CD14-positive monocyte (primary cell): ENCODE data around the gene PDCD4. TPM values are rescaled to one million over a fixed set of nuclear protein-coding genes. Genes with fewer than 3 reads are reported as not detected.

ENCODE experiments used
- DNase-seq, 3 donors: peaks; one replicate each; pipeline ENCODE4 v3.0.0-alpha.2; 2011 to 2022
- H2AFZ ChIP-seq: 2 replicates; pipeline ENCODE4 v1.6.0; 2012; ENCODE audit warnings: mild to moderate bottlenecking, low read depth, low read length, inconsistent platforms; ENCODE audit not compliant: insufficient read depth, poor library complexity, severe bottlenecking
- H3K27ac ChIP-seq, 2 donors: 1 replicate in 1 of 2; 2 replicates in 1 of 2; pipeline ENCODE4 v1.5.1; 2012 to 2013; ENCODE audit warnings: low read length in 2 of 2, control low read depth in 1 of 2, inconsistent platforms in 1 of 2, low read depth in 1 of 2, mild to moderate bottlenecking in 1 of 2
- H3K27me3 ChIP-seq, 2 donors: one replicate each; pipeline versions ENCODE4 v1.6.0 to v1.6.1; 2011 to 2013; ENCODE audit warnings: low read length in 2 of 2; ENCODE audit not compliant: control insufficient read depth in 2 of 2, insufficient read depth in 2 of 2
- H3K36me3 ChIP-seq, 2 donors: replicated peaks in 1 of 2; 1 replicate in 1 of 2; 2 replicates in 1 of 2; pipeline versions ENCODE4 v1.5.1 to v1.6.1; 2012 to 2013; ENCODE audit warnings: low read length in 2 of 2, control low read depth in 1 of 2, inconsistent platforms in 1 of 2, mild to moderate bottlenecking in 1 of 2; ENCODE audit not compliant: insufficient read depth in 2 of 2, control insufficient read depth in 1 of 2
- H3K4me1 ChIP-seq, 2 donors: 1 replicate in 1 of 2; 2 replicates in 1 of 2; pipeline versions ENCODE4 v1.5.1 to v1.6.1; 2012 to 2013; ENCODE audit warnings: low read length in 2 of 2, control low read depth in 1 of 2, inconsistent platforms in 1 of 2, mild to moderate bottlenecking in 1 of 2, moderate library complexity in 1 of 2; ENCODE audit not compliant: insufficient read depth in 2 of 2, control insufficient read depth in 1 of 2
- H3K4me2 ChIP-seq: replicated peaks from 2 replicates; pipeline ENCODE3; 2012; ENCODE audit warnings: low read length, moderate library complexity, mild to moderate bottlenecking; ENCODE audit not compliant: poor library complexity, severe bottlenecking; ENCODE audit errors: extremely low read depth
- H3K4me3 ChIP-seq, 3 experiments: fragments of 200-600 bp in 1 of 3; sonication (generic) in 1 of 3; replicated peaks in 1 of 3; 1 replicate in 2 of 3; 2 replicates in 1 of 3; pipeline ENCODE4 v1.5.1; 2011 to 2013; ENCODE audit warnings: low read length in 3 of 3, mild to moderate bottlenecking in 3 of 3, control low read depth in 2 of 3, low read depth in 2 of 3, inconsistent platforms in 1 of 3, moderate library complexity in 1 of 3
- H3K79me2 ChIP-seq: 2 replicates; pipeline ENCODE4 v1.6.0; 2012; ENCODE audit warnings: mild to moderate bottlenecking, control low read depth, inconsistent platforms, low read length, moderate library complexity; ENCODE audit not compliant: insufficient read depth
- H3K9ac ChIP-seq: 2 replicates; pipeline ENCODE4 v1.6.0; 2017; ENCODE audit warnings: low read length, mild to moderate bottlenecking; ENCODE audit not compliant: insufficient read depth, poor library complexity, severe bottlenecking
- H3K9me3 ChIP-seq, 2 donors: replicated peaks in 1 of 2; 1 replicate in 1 of 2; 2 replicates in 1 of 2; pipeline versions ENCODE4 v1.5.1 to v1.6.1; 2012 to 2013; ENCODE audit warnings: low read length in 2 of 2, control low read depth in 1 of 2; ENCODE audit not compliant: control insufficient read depth in 1 of 2, insufficient read depth in 1 of 2
- H4K20me1 ChIP-seq: 2 replicates; pipeline ENCODE4 v1.6.0; 2012; ENCODE audit warnings: mild to moderate bottlenecking, low read length, control low read depth, moderate library complexity; ENCODE audit not compliant: insufficient read depth
- H3K27ac Mint-ChIP-seq, 7 donors: one replicate each; pipeline ENCODE4 v1.8.0; 2020; ENCODE audit warnings: mild to moderate bottlenecking in 7 of 7, mixed read lengths in 7 of 7, moderate library complexity in 6 of 7, inconsistent platforms in 2 of 7
- H3K27me3 Mint-ChIP-seq, 3 donors: one replicate each; pipeline ENCODE4 v1.8.0; 2021 to 2022; ENCODE audit warnings: low read depth in 3 of 3, mild to moderate bottlenecking in 3 of 3, mixed read lengths in 3 of 3, moderate library complexity in 3 of 3, inconsistent platforms in 1 of 3
- H3K36me3 Mint-ChIP-seq, 2 donors: one replicate each; pipeline ENCODE4 v1.8.0; 2020; ENCODE audit warnings: mixed read lengths in 2 of 2, inconsistent platforms in 1 of 2, mild to moderate bottlenecking in 1 of 2
- H3K4me1 Mint-ChIP-seq: one replicate; pipeline ENCODE4 v1.8.0; 2020; ENCODE audit warnings: mild to moderate bottlenecking, mixed read lengths
- H3K4me3 Mint-ChIP-seq, 2 donors: one replicate each; pipeline ENCODE4 v1.8.0; 2020; ENCODE audit warnings: mild to moderate bottlenecking in 2 of 2, mixed read lengths in 2 of 2, moderate library complexity in 1 of 2
- H3K9me3 Mint-ChIP-seq, 7 donors: one replicate each; pipeline ENCODE4 v1.8.0; 2020 to 2022; ENCODE audit warnings: mixed read lengths in 7 of 7, mild to moderate bottlenecking in 6 of 7, moderate library complexity in 6 of 7, inconsistent platforms in 2 of 7
- WGBS: methylation state at CpG from one replicate; pipeline ENCODE4 v1.1.5; 2013; ENCODE audit warnings: missing lambda C conversion rate; ENCODE audit not compliant: insufficient coverage; 5-methylcytosine and 5-hydroxymethylcytosine counted together
- intact Hi-C, 2 donors: fragments of 100-400 bp; cut with micrococcal nuclease; formaldehyde crosslinking; loops; one replicate each; pipeline versions ENCODE4 v1.15.0 to v1.15.1; 2023
- polyA plus RNA-seq, 3 donors: library from polyadenylated mRNA; depleted of rRNA in 1 of 3; unstranded in 2 of 3; stranded (reverse) in 1 of 3; fragments of 300-500 nt in 2 of 3; fragments of >200 nt in 1 of 3; fragmentation: Illumina TruSeq in 2 of 3; gene quantifications; 1 replicate in 2 of 3; 2 replicates in 1 of 3; pipeline ENCODE4 v1.2.3, GENCODE V29; 2012 to 2021
- TF ChIP-seq, protein P1 (sequence below): fragments of 200-600 bp; IDR thresholded peaks from one replicate; pipeline ENCODE4 v1.8.0; 2022; ENCODE audit warnings: antibody characterized with exemption, mild to moderate bottlenecking

The PDCD4 gene
- polyA plus RNA-seq, 3 donors: 39.8 to 53.4 (median 48.6) TPM

GRCh38 chr10:110876000-110876399 is 4.3 kb downstream of the PDCD4 start:
- H3K36me3 ChIP-seq: peaks cover 47 to 51% of the 10 kb centered on the region in 2 donors
- Mint-ChIP-seq H3K27me3 (peaks cover 0 to 2% (median 0%) of the 10 kb centered on the region in 3 donors), H3K4me3 (no peak overlapping the region), H3K9me3 (no peaks in the 10 kb centered on the region), H3K36me3 (peaks cover 26 to 38% of the 10 kb centered on the region in 2 donors), H3K27ac (peak overlapping the region in 3 of 7 donors; percentile 3 to 53 (median 25)), H3K4me1 (peaks cover 23% of the 10 kb centered on the region)
- no peak overlapping the region for H3K9ac ChIP-seq
- H2AFZ ChIP-seq: no peak overlapping the region
- H3K27me3 ChIP-seq: no peaks in the 10 kb centered on the region
- H3K4me2 ChIP-seq: no peak overlapping the region
- H3K79me2 ChIP-seq: peaks cover 98% of the 10 kb centered on the region
- intact Hi-C loops: loop anchor here in 1 of 2 donors (5.0 to 10.0 kb wide), 2 partner anchors 36 to 71 kb away; no protein-coding TSS in a partner anchor
- H3K9me3 ChIP-seq: no peaks in the 10 kb centered on the region
- TF ChIP-seq, protein P1, sequence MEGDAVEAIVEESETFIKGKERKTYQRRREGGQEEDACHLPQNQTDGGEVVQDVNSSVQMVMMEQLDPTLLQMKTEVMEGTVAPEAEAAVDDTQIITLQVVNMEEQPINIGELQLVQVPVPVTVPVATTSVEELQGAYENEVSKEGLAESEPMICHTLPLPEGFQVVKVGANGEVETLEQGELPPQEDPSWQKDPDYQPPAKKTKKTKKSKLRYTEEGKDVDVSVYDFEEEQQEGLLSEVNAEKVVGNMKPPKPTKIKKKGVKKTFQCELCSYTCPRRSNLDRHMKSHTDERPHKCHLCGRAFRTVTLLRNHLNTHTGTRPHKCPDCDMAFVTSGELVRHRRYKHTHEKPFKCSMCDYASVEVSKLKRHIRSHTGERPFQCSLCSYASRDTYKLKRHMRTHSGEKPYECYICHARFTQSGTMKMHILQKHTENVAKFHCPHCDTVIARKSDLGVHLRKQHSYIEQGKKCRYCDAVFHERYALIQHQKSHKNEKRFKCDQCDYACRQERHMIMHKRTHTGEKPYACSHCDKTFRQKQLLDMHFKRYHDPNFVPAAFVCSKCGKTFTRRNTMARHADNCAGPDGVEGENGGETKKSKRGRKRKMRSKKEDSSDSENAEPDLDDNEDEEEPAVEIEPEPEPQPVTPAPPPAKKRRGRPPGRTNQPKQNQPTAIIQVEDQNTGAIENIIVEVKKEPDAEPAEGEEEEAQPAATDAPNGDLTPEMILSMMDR: no peak
- 80% methylated on average over 2 of the region's 2 CpGs for WGBS
- no peak for DNase-seq
- peaks cover 70% of the 10 kb centered on the region for H4K20me1 ChIP-seq
- no peak overlapping the region for H3K4me3 ChIP-seq
- H3K4me1 ChIP-seq: peaks cover 8 to 28% of the 10 kb centered on the region in 2 donors
- no peak overlapping the region for H3K27ac ChIP-seq

- Histone ChIP-seq H3K4me2 (no peak overlapping the region), H3K36me3 (peaks cover 55 to 59% of the 10 kb centered on the region in 2 donors), H4K20me1 (peaks cover 78% of the 10 kb centered on the region), H3K4me1 (peaks cover 4 to 23% of the 10 kb centered on the region in 2 donors), H3K27me3 (no peaks in the 10 kb centered on the region), H2AFZ (no peak overlapping the region), H3K27ac (no peak overlapping the region), H3K4me3 (no peak overlapping the region), H3K9me3 (no peaks in the 10 kb centered on the region), H3K9ac (no peak overlapping the region), H3K79me2 (peaks cover 99% of the 10 kb centered on the region)
- TF ChIP-seq, protein P1: no peak
- Mint-ChIP-seq H3K4me1 (peaks cover 19% of the 10 kb centered on the region), H3K27ac (no peak overlapping the region), H3K36me3 (peaks cover 33 to 46% of the 10 kb centered on the region in 2 donors), H3K27me3 (no peaks in the 10 kb centered on the region), H3K9me3 (no peaks in the 10 kb centered on the region), H3K4me3 (no peak overlapping the region)
- no CpG with 5 or more reads among the region's 1 CpG for WGBS
- intact Hi-C loops: loop anchor here in 1 of 2 donors (5.0 to 10.0 kb wide), 2 partner anchors 36 to 72 kb away; no protein-coding TSS in a partner anchor
- DNase-seq: no peak
Measured at GRCh38 chr10:110876788-110877187, 5.1 kb downstream of the PDCD4 start.
